Femur (tissue), 1 donor: Measurements from ENCODE around the gene DAGLA.
A peak's percentile ranks its signal among the peaks of the same experiment; 100 is the strongest.

Experiments used
- DNase-seq: peaks from one replicate; pipeline ENCODE4 v3.0.0-alpha.2; 2017

Gene DAGLA

DNA sequence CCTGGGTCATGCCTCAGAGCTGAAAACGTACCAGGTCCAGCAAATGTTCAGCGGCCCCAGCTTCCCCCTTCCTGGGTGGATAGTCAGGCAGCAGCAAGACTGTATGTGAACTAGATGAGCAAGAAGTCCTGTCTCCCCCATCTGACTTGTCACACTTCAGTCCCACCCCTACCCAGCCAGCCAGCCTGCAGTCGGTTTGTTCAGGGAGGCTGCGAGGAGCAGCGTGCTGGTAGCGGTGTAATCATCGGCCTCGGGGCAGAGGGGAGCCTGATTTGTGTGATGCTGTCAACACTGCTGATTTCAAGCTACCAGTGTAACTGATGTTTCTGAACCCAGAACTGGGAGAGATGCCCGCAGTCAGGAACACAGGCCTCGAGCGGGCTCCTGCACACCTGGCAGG, 102.7 kb downstream of the DAGLA start:
- DNase-seq: no peak

GRCh38 chr11:61783717-61784505, 103.7 kb downstream of the DAGLA start:
- DNase-seq: peak; percentile 33

DNA sequence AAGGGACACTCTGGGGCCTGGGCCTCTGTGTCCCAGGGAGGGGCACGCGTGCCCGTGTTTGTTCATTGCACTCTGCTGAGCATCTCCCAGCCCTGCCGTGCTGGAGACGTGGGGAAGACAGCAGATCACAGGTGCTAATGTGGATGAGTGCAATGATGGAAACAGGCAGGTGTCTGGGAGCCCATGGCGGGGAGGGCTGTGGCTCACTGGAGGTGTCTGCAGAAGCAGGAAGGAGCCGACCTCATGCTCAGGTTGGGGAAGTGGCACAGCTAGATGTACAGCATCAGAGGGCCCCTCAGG, 104.3 kb downstream of the DAGLA start:
- peak; percentile 16 for DNase-seq

DNA sequence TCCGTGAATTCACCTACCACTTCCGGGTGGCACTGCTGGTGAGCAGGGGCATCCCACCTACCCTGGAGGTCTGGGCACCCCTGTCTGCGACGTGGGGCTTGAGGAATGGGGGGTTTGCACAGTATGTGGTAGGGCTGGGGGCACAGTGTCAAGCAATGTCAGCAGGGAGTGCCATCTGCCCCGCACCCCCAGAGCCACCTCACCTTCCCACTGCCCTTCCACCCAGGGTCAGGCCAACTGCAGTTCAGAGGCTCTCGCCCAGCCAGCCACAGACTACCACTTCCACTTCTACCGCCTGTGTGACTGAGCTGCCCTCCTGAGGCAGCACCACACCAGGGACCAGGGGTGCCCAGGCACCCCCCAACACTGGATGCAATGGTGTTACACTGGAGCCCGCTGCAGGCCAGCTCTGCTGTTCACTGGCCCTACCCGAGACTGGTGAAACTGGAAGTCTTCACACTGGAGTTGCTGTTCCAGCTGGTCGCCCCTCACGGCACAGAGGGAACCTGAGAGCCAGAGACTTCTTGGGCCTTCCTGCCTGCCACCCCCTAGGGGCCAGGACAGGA, 105.7 kb downstream of the DAGLA start:
- no peak for DNase-seq

DNA sequence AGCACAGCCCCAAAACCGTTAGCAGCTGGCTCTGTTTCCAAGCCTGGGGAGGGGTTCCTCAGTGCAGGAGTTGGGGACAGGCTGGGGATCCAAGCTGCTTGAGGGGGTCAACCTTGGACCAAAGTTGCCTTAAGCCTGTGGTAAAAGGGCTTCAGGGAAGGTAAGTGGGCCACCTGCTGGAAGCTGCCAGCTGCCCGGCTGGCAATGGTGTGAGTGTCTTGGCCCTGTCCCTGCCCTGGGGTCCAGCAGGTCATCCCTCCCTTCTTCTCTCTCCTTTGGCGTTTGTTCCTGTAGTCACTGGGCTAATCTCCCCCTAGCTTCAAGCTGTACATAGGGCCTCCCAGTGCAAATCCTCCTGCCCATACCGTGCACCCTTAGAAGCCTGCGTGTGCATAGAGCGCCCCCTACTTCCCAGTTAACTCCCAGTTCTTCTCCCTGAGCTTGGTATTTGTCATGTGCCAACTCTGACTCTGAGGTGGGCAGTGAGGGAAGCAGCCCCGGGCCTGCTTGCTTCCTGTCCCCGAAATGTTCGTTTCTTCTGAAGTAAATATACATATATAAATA, 107.8 kb downstream of the DAGLA start:
- DNase-seq: no peak

- DNase-seq: peak; percentile 90
Measured at GRCh38 chr11:61791737-61792309, 111.6 kb downstream of the DAGLA start.

- peak; percentile 95 for DNase-seq
Measured at GRCh38 chr11:61792310-61793082, 112.3 kb downstream of the DAGLA start, which contains the start of the genes FEN1 and TMEM258. Gene FEN1, plus strand, starts transcription at chr11:61792911. Its CDS starts 2,451 bp downstream, at chr11:61795362. Gene TMEM258, minus strand, starts transcription at chr11:61792599. Its CDS starts 41 bp downstream, at chr11:61792558.

DNA sequence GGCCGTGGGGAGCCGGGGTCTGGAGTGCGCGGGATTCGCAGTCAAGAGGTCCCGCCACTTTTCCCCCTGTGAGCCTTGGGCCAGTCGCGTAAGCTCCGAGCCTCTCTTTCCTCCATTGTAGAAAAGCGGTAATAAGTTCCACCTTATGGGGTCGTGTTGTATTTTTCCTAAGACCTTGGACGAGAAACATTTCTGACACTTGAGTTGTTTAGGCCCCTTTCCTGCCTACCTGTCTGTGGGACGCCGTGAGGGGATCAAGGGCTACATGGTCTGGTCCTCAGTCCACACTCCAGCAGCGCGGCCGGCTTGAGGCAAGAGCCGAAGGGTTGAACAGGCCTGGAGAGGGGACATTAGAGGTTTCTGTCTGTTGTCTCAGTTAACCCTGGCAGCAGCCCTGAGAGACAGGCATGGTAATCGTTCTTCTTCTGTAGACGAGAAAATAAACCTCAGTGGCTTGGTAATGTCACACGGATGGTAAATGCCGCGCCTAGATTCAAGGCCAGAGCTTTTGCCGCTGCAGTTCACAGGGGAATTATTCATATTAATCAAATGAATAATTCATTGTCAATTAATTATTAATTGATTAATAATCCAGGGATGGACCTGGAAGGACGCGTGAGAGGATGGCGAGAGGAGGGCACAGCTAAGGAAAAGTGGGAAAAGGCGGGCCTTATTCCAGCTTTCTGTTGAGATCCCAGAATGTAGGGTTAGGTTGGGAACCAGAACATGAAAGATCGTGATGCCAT, 113.1 kb downstream of the DAGLA start:
- no peak for DNase-seq

DNA sequence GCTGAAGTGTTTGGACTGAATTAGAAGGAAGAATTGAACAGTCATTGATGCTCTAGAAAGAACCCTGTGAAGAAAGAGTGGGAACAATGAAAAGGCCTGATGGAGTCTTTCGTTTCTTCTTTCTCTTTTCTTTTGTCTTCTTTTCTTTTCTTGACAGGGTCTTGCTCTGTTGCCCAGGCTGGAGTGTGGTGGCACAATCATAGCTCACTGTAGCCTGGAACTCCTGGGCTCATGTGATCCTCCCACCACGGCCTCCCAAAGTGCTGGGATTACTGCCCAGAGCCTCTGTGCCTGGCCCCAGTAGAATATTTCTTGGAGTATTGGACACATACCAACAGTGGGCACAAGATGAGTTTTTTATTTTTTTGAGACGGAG, 113.6 kb downstream of the DAGLA start:
- DNase-seq: no peak

DNA sequence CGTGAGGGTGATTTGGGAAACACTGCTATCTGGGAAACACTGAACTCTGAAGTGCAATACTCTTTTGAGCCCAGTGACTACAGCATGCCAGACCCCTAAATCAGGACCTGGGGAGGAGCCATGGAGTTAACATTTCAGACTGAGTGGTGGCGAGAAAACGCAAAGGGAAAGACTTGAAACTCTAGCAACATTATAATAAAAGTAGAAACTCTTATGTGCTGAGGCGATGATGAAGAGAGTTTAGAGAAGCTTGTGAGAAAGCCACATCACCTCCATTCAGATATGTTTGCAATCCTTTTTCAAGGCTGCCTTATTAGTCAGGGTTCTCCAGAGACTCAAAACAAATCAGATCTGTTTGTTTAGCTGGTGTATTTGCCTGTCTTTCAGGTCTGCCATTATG, 114.4 kb downstream of the DAGLA start:
- no peak for DNase-seq

DNA sequence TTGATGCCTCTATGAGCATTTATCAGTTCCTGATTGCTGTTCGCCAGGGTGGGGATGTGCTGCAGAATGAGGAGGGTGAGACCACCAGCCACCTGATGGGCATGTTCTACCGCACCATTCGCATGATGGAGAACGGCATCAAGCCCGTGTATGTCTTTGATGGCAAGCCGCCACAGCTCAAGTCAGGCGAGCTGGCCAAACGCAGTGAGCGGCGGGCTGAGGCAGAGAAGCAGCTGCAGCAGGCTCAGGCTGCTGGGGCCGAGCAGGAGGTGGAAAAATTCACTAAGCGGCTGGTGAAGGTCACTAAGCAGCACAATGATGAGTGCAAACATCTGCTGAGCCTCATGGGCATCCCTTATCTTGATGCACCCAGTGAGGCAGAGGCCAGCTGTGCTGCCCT, 115.3 kb downstream of the DAGLA start:
- no peak for DNase-seq

DNA sequence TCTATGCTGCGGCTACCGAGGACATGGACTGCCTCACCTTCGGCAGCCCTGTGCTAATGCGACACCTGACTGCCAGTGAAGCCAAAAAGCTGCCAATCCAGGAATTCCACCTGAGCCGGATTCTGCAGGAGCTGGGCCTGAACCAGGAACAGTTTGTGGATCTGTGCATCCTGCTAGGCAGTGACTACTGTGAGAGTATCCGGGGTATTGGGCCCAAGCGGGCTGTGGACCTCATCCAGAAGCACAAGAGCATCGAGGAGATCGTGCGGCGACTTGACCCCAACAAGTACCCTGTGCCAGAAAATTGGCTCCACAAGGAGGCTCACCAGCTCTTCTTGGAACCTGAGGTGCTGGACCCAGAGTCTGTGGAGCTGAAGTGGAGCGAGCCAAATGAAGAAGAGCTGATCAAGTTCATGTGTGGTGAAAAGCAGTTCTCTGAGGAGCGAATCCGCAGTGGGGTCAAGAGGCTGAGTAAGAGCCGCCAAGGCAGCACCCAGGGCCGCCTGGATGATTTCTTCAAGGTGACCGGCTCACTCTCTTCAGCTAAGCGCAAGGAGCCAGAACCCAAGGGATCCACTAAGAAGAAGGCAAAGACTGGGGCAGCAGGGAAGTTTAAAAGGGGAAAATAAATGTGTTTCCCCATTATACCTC, 115.8 kb downstream of the DAGLA start:
- no peak for DNase-seq
